ENCODE results near the gene EFNA5.

Gene EFNA5

GRCh38 chr5:107670932-107671741 lies at the start of gene EFNA5:
Gene EFNA5 (minus strand): TSS chr5:107670937.
- FAIRE-seq: no peak

- FAIRE-seq: no peak
These were observed 48.4 kb upstream of the EFNA5 start for GRCh38 chr5:107719034-107719606.

- no peak for FAIRE-seq
These were observed 47.1 kb upstream of the EFNA5 start for GRCh38 chr5:107717816-107718215.

- no peak for FAIRE-seq
These were observed 42.5 kb upstream of the EFNA5 start for GRCh38 chr5:107713228-107713627.

GRCh38 chr5:107712359-107712870 lies 41.7 kb upstream of the EFNA5 start:
- FAIRE-seq: no peak

GRCh38 chr5:107705402-107706014 lies 34.8 kb upstream of the EFNA5 start:
- no peak for FAIRE-seq

GRCh38 chr5:107704681-107705401 lies 34.1 kb upstream of the EFNA5 start:
- no peak for FAIRE-seq

- FAIRE-seq: no peak
These were observed 29.7 kb upstream of the EFNA5 start for GRCh38 chr5:107700481-107700880.

GRCh38 chr5:107699425-107699824 lies 28.7 kb upstream of the EFNA5 start:
- FAIRE-seq: no peak

GRCh38 chr5:107698286-107698685 lies 27.5 kb upstream of the EFNA5 start:
- no peak for FAIRE-seq

GRCh38 chr5:107696498-107696897 lies 25.8 kb upstream of the EFNA5 start:
- FAIRE-seq: no peak

GRCh38 chr5:107696080-107696479 lies 25.3 kb upstream of the EFNA5 start:
- FAIRE-seq: no peak

- FAIRE-seq: no peak
These were observed 17.2 kb upstream of the EFNA5 start for GRCh38 chr5:107687937-107688336.

- FAIRE-seq: no peak
These were observed 16.7 kb upstream of the EFNA5 start for GRCh38 chr5:107687404-107687803.

GRCh38 chr5:107682533-107682932 lies 11.8 kb upstream of the EFNA5 start:
- no peak for FAIRE-seq

GRCh38 chr5:107680799-107681198 lies 10.1 kb upstream of the EFNA5 start:
- FAIRE-seq: no peak

- no peak for FAIRE-seq
These were observed 9.4 kb upstream of the EFNA5 start for GRCh38 chr5:107680099-107680498.

GRCh38 chr5:107676702-107677101 lies 6.0 kb upstream of the EFNA5 start:
- no peak for FAIRE-seq

GRCh38 chr5:107675201-107675600 lies 4.5 kb upstream of the EFNA5 start:
- no peak for FAIRE-seq

GRCh38 chr5:107674655-107675054 lies 3.9 kb upstream of the EFNA5 start:
- no peak for FAIRE-seq

- FAIRE-seq: peak; percentile 63
These were observed 2.8 kb upstream of the EFNA5 start for GRCh38 chr5:107673368-107674136.

GRCh38 chr5:107673039-107673367 lies 2.3 kb upstream of the EFNA5 start:
- FAIRE-seq: no peak
